AG09319 (cell line): ENCODE results near the gene TLDC2.

Experiments used
- DNase-seq: peaks from one replicate; pipeline ENCODE4 v3.0.0-alpha.2; 2010; ENCODE audit warnings: low read depth; ENCODE audit errors: extremely low read depth
- CTCF ChIP-seq: IDR thresholded peaks from 2 replicates; pipeline ENCODE4 v1.5.1; 2011; ENCODE audit warnings: low read depth, mild to moderate bottlenecking, inconsistent platforms, low read length, moderate library complexity

TLDC2 gene

GRCh38 chr20:36875702-36876472 lies at the start of gene TLDC2:
TLDC2 (plus strand) TSS chr20:36876138; CDS start chr20:36876175, 37 bp downstream.
- no peak for DNase-seq
- TF ChIP-seq CTCF, result no peak

DNA sequence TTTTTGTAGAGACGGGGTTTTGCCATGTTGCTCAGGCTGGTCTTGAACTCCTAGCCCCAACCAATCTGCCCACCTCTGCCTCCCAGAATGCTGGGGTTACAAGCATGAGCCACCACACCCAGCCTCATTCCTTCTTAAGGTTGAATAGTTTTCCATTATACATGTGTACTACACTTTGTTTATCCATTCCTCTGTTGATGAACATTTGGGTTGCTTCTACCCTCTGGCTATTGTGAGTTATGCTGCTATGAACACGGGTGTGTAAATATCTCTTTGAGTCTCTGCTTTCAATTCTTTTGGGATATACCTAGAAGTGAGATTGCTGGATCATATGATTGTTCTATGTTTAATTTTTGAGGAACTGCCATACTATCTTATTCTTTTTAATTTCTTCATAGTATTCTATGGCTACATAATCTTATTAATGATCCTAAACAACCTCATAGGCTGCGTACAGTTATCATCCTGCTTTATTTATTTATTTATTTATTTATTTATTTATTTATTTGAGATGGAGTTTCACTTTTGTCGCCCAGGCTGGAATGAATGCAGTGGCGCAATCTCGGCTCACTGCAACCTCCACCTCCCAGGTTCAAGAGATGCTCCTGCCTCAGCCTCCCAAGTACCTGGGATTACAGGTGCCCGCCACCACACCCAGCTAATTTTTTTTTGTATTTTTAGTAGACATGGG lies 49.2 kb upstream of the TLDC2 start:
- no peak for TF ChIP-seq CTCF
- DNase-seq, result no peak

DNA sequence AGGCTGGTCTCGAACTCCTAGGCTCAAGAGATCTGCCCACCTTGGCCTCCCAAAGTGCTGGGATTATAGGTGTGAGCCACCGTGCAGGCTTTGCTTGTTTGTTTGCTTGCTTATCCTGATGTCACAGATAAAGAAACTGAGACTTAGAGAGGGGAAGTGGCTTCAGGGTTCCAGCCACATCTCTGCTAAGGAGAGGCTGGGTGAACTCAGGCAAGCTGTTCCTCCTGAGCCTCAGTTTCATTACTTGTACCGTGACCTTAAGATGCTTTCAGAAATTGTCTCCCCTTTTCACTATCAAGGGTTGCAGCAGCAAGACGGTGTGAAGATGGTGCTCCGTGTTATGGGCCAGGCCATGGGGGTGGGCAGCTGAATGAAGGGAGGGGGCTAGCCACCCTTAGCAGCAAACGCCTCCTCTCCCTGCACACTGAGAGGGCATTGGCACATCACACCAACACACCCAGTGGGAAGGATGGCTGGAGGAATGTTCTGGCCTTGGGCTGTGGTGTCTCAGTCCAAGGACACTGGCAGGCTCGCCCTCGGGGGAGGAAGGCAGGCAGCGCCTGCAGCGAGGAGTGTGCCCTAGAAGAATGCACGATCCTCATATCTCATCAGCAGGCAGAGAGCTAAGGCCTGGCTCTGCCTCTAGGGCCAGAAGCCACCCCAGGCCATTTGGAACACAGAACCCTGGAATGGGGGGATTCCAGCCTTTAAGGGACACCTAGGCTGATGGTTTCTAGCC lies 48.2 kb upstream of the TLDC2 start:
- TF ChIP-seq CTCF, result no peak
- no peak for DNase-seq

- TF ChIP-seq CTCF, result peak; percentile 56
- no peak for DNase-seq
Measured at GRCh38 chr20:36830791-36831691, 44.9 kb upstream of the TLDC2 start.

- no peak for DNase-seq
- TF ChIP-seq CTCF, result no peak
Measured at GRCh38 chr20:36832791-36833190, 43.1 kb upstream of the TLDC2 start.

DNA sequence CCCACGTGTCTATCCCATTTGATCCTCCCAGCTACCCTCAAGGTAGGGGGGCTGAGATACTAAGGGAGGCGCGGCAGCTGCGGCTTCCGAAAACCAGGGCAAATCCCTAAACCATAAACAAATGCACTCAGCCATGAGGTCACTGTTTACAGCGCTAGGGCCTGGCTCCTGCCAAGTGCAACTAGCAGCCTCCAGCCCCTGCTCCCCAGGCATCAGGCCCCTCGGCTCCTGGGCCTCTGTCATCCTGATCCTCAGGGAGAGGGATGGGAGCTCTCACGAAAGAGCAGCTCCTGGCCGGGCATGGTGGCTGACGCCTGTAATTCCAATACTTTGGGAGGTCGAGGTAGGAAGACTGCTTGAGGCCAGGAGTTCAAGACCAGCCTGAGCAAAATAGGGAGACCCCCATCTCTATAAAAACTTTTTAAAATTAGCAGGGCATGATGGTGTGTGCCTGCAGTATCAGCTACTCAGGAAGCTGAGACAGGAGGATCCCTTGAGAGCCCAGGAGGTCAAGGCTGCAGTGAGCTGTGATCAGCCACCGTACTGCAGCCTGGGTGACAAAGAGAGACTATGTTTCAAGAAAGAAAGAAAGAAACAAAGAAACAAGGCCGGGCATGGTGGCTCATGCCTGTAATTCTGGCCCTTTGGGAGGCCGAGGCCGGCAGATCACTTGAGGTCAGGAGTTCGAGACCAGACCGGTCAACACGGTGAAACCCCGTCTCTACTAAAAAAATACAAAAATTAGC lies 42.5 kb upstream of the TLDC2 start:
- DNase-seq, result peak; percentile 43
- no peak for TF ChIP-seq CTCF
